GM12891 (cell line): ENCODE data around the gene KIR2DL4.
"Not testable (repeated sequence)": the region's sequence is repeated elsewhere in the genome, so short reads cannot be mapped to it uniquely, and the experiment has no call there.

Experiments used
- POLR2A ChIP-seq: IDR thresholded peaks from 2 replicates; pipeline ENCODE4 v1.6.1; 2011; ENCODE audit warnings: low read depth, low read length, control low read depth
- TAF1 ChIP-seq: IDR thresholded peaks from 2 replicates; pipeline ENCODE4 v1.6.1; 2011; ENCODE audit warnings: low read depth, low read length, control low read depth

DNA sequence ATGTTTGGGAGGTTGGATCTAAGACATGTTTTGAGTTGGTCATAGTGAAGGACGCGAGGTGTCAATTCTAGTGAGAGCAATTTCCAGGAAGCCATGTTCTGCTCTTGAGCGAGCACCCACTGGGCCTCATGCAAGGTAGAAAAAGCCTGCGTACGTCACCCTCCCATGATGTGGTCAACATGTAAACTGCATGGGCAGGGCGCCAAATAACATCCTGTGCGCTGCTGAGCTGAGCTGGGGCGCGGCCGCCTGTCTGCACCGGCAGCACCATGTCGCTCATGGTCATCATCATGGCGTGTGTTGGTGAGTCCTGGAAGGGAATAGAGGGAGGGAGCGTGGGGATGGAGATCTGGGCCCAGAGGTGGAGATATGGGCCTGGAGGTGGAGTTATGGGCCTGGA, 29.1 kb downstream of the KIR2DL4 start, which contains the start of gene KIR2DS4:
- not testable (repeated sequence) for TF ChIP-seq POLR2A, TAF1
